ENCODE results near the gene L1TD1. TPM values are rescaled to one million over a fixed set of nuclear protein-coding genes. Genes with fewer than 3 reads are reported as not detected.
A peak's percentile ranks its signal among the peaks of the same experiment; 100 is the strongest.

Gene L1TD1
- total RNA-seq, 6 experiments from 2014 or later, result 0.04 TPM; not detected in 5

DNA sequence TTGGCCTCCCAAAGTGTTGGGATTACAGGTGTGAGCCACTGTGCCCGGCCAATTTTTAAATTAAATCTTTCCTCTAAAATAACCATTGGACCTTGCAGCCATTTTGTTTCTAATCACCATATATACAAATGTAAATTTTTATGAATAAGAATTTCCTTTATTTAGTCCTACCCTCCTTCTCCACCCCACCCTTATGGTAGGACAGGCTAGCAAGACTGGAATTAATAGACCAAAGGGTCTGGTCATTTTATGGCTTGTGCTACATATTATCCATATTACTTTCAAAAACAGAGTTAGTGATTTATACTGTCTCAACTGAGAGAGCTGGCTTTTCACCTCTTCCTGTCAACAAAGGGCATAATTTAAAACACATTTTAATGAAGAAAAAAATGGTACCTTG lies 26.5 kb downstream of the L1TD1 start:
- intact Hi-C loops (cut with DNase I), result no loop called here
- WGBS (ENCODE audit: insufficient coverage, low coverage, low lambda C conversion rate, missing lambda C conversion rate), result 100% methylated on average over 1 of the region's 1 CpG

DNA sequence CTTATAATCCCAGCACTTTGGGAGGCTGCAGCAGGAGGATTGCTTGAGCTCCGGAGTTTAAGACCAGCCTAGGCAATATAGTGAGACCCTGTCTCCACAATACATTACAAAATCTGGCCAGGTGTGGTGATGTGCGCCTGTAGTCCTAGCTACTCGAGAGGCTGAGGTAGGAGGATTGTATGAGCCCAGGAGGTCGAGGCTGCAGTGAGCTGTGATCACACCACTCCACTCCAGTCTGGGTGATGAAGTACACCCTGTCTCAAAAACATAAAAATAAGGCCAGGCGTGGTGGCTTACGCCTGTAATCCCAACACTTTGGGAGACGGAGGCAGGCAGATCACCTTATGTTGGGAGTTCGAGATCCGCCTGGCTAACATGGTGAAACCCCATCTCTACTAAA lies 27.7 kb downstream of the L1TD1 start:
- H3K27me3 ChIP-seq, result no peaks in the 10 kb centered on the region
- DNase-seq (no peak), ATAC-seq (no peak)
- intact Hi-C loops (cut with DNase I), result no loop called here
- no peaks in the 10 kb centered on the region for H3K9me3 ChIP-seq
- no peaks in the 10 kb centered on the region for H3K4me1 ChIP-seq
- H3K4me3 ChIP-seq, result no peak overlapping the region
- TF ChIP-seq, protein P1, sequence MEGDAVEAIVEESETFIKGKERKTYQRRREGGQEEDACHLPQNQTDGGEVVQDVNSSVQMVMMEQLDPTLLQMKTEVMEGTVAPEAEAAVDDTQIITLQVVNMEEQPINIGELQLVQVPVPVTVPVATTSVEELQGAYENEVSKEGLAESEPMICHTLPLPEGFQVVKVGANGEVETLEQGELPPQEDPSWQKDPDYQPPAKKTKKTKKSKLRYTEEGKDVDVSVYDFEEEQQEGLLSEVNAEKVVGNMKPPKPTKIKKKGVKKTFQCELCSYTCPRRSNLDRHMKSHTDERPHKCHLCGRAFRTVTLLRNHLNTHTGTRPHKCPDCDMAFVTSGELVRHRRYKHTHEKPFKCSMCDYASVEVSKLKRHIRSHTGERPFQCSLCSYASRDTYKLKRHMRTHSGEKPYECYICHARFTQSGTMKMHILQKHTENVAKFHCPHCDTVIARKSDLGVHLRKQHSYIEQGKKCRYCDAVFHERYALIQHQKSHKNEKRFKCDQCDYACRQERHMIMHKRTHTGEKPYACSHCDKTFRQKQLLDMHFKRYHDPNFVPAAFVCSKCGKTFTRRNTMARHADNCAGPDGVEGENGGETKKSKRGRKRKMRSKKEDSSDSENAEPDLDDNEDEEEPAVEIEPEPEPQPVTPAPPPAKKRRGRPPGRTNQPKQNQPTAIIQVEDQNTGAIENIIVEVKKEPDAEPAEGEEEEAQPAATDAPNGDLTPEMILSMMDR (IDR thresholded peaks at IDR 0.05), result no peak
- TF ChIP-seq POLR2A (IDR thresholded peaks at IDR 0.05), result no peak
- H3K36me3 ChIP-seq, result no peaks in the 10 kb centered on the region
- 81% methylated on average over 9 of the region's 9 CpGs for WGBS (ENCODE audit: insufficient coverage, low coverage, low lambda C conversion rate, missing lambda C conversion rate)
- no peak overlapping the region for H3K27ac ChIP-seq

More for the DNA sequence above, 26.5 kb downstream of the L1TD1 start:
- Histone ChIP-seq H3K9me3 (no peaks in the 10 kb centered on the region), H3K27ac (no peak overlapping the region), H3K36me3 (no peaks in the 10 kb centered on the region), H3K27me3 (no peaks in the 10 kb centered on the region), H3K4me1 (no peaks in the 10 kb centered on the region), H3K4me3 (no peak overlapping the region)
- no peak for TF ChIP-seq POLR2A (IDR thresholded peaks at IDR 0.05)
- TF ChIP-seq, protein P1 (IDR thresholded peaks at IDR 0.05), result no peak
- peak in 1 of 3 donors; percentile 6 for DNase-seq
- no peak for ATAC-seq

DNA sequence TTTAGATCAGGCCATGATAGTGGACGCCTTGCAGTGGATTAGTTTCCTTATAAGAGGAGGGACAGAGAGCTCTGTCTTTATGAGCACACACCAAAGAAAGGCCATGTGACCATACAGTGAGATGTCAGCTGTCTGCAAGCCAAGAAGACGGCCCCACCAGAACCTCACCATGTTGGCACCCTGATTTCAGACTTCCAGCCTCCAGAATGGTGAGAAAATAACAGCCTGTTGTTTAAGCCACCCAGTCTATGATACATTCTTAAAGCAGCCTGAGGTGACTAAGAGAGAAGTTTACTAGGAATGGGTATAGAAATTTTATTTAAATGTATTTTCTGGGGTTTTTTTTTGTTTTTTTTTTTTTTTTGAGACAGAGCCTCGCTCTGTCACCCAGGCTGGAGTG lies 29.5 kb downstream of the L1TD1 start:
- Histone ChIP-seq H3K4me3 (no peak overlapping the region), H3K36me3 (no peaks in the 10 kb centered on the region), H3K27ac (no peak overlapping the region), H3K9me3 (no peaks in the 10 kb centered on the region), H3K27me3 (no peaks in the 10 kb centered on the region), H3K4me1 (no peaks in the 10 kb centered on the region)
- intact Hi-C loops (cut with DNase I), result no loop called here
- DNase-seq (no peak), ATAC-seq (no peak)
- TF ChIP-seq POLR2A (IDR thresholded peaks at IDR 0.05), result no peak
- TF ChIP-seq, protein P1 (IDR thresholded peaks at IDR 0.05), result no peak
- 40% methylated on average over 2 of the region's 3 CpGs for WGBS (ENCODE audit: insufficient coverage, low coverage, low lambda C conversion rate, missing lambda C conversion rate)

DNA sequence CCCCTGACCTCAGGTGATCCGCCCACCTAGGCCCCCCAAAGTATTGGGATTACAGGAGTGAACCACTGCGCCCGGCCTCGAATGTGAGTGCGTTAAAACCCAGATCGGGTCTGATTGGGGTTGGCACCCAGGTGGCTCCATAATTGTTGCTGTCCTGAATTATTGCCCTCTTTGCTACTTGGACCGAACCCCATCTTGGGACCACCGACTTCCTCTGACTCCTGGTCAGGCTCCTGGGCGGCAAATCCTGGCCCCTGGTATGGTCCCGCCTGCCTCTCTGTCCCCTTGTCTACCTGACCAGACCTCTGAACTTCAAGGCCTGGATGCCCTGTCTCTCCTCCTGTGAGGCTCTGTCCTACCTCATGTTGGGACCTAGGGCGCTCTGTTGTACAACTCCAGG lies 32.8 kb downstream of the L1TD1 start:
- no peaks in the 10 kb centered on the region for H3K27me3 ChIP-seq
- DNase-seq, result no peak
- no peaks in the 10 kb centered on the region for H3K4me1 ChIP-seq
- H3K4me3 ChIP-seq, result no peak overlapping the region
- H3K27ac ChIP-seq, result no peak overlapping the region
- no peak for TF ChIP-seq POLR2A (IDR thresholded peaks at IDR 0.05)
- TF ChIP-seq, protein P1 (IDR thresholded peaks at IDR 0.05), result no peak
- intact Hi-C loops (cut with DNase I), result no loop called here
- WGBS (ENCODE audit: insufficient coverage, low coverage, low lambda C conversion rate, missing lambda C conversion rate), result 20% methylated on average over 2 of the region's 11 CpGs
- no peaks in the 10 kb centered on the region for H3K9me3 ChIP-seq
- ATAC-seq, result no peak
- H3K36me3 ChIP-seq, result no peaks in the 10 kb centered on the region

All from right lobe of liver (tissue), 6 donors.